GM18526 (cell line): ENCODE measurements around the gene PML.

Source experiments
- POLR2A ChIP-seq: IDR thresholded peaks from 3 replicates; pipeline ENCODE4 v1.6.1; 2011; ENCODE audit not compliant: insufficient read length; ENCODE audit errors: extremely low read depth

Gene PML

DNA sequence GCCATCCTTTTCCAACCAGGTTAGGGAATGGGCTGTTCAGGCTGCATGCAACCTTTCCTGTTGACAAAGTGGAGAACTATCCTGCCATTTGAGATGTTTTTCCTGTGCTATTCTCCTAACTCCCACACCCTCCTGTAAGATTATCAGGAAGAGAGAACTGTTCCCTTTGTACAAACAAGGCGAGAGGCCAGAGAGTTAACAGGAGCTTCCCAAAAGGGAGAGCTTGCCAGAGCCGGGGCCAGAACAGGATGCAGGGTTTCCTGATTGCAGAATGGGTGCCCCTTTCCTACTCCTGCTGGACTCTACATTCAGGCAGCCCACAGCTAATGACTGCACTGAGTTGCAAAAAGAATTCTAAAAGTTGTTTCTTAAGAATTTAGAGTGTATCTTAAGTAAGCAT, 17.1 kb downstream of the PML start:
- no peak for TF ChIP-seq POLR2A

DNA sequence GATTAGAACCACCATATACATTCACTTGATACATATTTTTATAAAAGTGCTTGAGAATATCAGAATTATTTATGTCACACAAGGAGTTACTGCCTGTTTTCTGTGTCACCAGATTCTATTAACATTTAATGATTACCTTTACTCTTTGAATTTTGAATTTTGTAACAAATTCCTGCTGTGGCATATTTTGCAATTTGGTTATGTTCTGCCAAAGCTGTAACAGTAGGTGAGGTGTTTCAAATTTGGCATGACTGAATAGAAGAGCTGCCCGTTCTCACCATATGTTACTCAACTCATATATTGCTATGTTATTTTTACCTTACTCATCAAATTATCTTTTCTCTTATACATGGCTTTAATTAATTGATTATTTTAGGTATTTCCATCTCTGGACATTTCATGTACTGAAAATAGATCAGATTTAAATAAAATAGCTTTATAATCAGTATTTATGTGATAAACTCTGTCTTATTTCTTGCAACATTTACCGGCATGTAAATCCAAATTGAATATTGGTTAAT, 18.9 kb downstream of the PML start:
- TF ChIP-seq POLR2A, result no peak

DNA sequence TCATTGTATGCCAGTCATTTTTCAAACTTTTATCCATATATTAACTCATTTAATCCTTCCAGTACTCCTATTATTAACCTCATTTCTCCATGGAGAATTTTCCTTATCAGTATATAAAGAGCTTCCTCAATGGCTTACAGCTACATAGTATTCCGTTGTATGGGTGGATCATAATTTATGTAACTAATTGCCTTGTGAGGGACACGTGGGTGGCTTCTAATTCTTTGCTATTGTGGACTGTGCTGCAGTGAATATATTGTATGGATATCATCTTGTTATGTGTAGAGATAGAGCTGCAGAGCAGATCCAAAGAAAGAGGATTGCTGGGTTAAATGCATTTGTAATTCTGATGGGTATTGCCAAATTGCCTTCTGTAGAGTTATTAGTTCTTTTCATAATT, 25.2 kb downstream of the PML start:
- no peak for TF ChIP-seq POLR2A

DNA sequence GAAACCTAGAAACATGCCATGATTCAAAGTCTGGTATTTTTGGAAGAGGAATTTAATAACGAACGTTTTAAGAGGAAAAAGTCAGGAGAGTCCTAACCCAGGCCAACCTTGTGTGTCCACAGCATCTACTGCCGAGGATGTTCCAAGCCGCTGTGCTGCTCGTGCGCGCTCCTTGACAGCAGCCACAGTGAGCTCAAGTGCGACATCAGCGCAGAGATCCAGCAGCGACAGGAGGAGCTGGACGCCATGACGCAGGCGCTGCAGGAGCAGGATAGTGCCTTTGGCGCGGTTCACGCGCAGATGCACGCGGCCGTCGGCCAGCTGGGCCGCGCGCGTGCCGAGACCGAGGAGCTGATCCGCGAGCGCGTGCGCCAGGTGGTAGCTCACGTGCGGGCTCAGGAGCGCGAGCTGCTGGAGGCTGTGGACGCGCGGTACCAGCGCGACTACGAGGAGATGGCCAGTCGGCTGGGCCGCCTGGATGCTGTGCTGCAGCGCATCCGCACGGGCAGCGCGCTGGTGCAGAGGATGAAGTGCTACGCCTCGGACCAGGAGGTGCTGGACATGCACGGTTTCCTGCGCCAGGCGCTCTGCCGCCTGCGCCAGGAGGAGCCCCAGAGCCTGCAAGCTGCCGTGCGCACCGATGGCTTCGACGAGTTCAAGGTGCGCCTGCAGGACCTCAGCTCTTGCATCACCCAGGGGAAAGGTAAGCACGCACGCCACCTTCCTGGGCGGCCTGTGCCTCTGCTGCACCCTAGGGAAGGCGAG, 28.4 kb downstream of the PML start:
- TF ChIP-seq POLR2A, result no peak

DNA sequence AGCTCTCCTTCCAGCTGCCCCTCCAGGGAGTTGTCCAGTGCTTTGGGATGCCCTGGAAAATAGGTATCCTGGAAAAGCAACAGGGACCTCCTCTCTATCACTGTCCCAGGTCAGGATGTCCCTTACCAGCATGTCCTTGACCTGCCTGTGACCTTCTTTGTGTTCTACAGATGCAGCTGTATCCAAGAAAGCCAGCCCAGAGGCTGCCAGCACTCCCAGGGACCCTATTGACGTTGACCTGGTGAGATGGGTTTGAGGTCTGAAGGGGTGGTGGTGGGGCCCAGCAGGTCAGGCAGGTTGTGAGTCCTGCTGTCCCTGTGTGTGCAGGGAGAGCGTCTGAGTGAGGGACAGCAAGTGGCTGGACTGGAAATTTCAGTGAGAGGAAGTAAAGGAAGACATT, 30.2 kb downstream of the PML start:
- TF ChIP-seq POLR2A, result no peak

DNA sequence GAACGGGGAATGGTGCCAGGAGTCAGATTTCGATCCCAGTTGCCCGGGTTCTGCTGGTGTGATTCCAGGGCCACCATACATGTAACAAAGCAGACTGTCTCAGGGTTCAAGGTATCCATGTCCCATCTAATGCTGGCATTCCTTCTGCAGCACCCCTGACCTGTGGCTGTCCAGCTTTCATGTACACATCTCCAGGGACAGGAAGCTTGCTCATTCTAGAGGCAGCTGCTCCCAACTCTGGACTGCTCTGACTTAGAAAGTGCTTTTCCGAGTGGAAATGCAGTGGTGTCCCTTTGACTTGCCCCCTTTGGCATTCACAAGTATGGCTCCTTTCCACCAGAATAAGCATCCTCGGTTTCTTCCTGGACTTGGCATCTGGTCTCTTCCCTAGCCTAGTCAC, 30.9 kb downstream of the PML start:
- TF ChIP-seq POLR2A, result no peak

DNA sequence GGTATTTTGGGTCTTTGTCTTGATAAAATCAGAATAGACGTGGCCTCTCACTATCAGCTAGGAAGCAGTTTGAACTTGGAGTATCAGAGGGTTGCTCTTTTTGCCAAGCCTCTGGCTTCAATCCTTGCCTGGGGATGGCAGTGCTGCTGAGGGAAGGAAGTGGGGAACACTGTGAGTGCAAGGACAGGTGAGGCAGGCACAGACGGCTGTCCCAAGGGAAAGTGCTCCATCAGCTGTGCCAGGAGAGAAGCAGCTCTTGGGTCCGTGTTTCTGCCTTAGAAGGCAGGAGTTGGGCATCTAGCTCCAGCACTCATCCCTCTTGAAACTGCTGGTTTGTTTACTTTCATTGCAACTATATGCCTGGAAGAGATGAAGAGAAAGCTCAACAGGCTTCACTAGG, 33.2 kb downstream of the PML start:
- TF ChIP-seq POLR2A, result no peak

DNA sequence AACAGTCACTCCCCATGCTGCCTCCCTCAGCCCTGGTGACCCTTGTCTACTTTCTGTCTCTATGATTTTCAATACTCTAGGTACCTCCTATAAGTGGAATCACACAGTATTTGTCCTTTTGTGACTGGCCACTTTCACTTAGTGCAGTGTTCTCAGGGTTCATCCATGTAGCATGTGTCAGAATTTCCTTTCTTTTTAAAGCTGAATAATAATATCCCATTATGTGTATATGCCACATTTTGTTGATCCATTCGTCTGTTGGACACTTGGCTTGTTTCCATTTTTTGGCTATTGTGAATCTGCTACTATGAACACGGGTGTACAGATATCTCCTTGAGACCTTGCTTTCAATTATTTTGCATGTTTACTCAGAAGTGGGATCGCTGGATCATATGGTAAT, 34.1 kb downstream of the PML start:
- no peak for TF ChIP-seq POLR2A

DNA sequence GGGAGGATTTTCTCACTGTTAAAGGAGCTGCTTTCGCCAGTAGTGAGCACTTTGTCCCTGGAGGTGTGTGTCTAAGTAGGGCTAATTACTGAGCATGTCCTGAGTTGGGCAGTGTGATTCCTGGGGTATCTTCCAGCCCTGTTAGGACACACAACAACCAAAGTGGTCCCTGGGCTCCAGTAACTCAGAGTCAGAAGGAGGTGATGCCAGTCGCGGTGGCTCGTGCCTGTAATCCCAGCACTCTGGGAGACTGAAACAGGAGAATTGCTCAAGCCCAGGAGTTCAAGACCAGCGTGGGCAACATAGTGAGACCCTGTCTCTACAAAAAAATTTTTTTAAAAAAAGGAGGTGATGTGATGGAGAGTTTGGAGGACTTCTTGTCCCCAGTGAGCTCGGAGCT, 37.5 kb downstream of the PML start:
- no peak for TF ChIP-seq POLR2A

DNA sequence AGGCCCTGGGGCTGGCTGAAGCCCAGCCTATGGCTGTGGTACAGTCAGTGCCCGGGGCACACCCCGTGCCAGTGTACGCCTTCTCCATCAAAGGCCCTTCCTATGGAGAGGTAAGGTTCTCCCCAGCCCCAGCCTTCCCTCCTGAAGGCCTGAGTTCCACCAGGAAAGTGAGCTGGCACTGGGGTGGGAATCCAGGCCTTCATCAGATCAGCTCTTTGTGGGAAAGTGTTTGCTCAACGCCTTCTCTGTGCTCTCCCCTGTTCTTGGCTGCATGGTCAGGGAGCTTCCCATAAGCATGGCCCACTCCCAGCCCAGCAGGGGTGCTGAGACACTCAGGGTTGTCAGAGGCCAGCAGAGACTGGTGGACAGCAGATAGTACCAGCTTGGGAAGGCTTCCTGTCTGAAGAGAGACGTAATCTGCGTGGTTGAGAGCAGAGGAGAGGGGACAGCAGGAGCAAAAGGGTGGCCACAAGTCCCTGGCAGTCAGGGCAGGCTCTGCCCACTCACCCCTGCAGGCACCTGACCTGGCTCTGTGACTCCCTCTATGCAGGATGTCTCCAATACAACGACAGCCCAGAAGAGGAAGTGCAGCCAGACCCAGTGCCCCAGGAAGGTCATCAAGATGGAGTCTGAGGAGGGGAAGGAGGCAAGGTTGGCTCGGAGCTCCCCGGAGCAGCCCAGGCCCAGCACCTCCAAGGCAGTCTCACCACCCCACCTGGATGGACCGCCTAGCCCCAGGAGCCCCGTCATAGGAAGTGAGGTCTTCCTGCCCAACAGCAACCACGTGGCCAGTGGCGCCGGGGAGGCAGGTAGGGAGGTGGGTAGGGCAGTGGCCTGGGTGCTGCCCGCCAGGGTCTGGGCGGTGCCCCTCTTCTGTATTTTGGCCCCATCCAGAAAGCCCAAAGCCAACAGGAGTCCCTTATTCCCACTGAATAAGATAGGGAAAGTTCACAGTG, 38.4 kb downstream of the PML start:
- TF ChIP-seq POLR2A, result no peak

DNA sequence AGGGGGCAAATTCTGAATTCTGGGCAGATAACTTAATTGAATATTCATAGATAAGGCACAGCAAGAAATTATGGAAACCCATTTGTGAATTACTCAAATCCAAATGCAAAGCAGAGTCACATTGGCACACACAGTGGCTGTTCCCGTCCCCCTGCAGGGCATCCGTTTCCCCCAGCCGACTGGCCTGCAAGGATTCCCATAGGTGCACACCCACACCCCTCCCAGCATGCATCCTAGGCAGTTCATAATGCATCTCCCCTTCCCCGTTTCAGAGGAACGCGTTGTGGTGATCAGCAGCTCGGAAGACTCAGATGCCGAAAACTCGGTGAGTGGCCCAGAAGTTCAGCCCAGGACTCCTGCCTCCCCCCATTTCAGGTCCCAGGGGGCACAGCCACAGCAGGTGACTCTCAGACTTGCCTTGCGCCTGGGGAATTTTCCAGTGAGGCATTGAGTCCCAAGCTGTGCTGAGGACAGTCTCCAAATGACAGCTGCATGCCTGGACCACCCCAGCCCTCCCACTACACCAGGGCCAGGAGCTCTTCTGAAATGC, 39.8 kb downstream of the PML start:
- TF ChIP-seq POLR2A, result no peak

DNA sequence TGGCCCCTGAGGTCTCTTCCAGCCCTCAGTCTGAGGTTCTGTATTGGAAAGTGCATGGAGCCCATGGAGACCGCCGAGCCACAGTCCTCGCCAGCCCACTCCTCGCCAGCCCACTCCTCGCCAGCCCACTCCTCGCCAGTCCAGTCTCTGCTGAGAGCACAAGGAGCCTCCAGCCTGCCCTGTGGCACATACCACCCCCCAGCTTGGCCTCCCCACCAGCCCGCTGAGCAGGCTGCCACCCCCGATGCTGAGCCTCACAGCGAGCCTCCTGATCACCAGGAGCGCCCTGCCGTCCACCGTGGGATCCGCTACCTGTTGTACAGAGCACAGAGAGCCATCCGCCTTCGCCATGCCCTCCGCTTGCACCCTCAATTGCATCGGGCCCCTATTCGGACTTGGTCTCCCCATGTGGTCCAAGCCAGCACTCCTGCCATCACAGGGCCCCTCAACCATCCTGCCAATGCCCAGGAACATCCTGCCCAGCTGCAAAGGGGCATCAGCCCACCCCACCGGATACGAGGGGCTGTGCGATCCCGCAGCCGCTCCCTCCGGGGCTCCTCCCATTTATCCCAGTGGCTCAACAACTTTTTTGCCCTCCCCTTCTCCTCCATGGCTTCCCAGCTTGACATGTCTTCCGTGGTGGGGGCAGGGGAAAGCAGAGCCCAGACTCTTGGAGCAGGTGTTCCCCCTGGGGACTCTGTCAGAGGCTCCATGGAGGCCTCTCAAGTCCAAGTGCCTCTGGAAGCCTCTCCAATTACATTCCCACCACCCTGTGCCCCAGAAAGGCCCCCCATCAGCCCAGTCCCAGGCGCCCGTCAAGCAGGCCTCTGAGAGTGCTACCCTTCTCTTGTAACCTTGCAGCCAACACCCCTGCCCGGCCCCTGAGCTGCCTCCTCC, 40.9 kb downstream of the PML start:
- TF ChIP-seq POLR2A, result no peak

DNA sequence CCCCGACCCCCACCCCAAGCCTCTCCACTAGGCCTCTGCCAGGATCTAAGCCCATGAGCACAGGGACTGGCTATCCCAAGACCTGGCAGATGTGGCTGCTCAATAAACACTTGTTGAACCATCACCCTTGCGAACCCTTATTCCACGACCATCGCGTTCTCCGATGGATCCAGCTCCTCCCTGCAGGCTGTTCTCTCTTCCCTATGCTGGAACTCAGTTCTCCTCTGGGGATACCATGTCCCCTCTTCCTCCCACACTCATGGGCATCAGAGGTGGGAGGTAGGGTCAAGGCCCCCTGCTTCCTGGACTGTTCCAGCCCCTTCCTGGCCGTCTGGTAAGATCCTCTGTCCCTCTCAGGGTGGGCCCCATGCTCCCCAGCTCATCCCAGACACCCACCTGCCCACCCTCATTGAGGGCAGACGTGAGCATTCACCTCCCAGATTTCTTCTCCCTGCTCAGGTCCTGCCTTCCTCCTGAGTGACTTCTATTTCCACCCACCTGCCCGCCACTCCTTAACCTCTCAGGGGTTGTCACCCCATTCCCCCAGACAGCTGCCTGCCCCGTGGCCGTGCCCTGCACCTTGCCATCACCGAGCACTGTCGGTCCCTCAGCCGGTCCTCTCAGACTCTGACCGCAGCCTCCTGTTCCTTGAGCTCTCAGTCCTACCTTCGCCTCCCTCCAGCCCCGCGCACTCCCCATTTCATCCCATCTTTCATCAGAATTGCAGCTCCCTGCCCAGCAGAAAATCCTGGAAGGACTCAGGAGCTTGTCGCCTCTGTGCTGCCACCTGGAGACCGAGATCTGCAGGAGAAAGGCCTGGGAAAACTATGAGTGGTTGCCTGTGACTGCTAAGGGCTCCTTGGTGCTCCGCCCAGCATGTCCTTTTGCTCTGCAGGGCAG, 42.0 kb downstream of the PML start:
- TF ChIP-seq POLR2A, result no peak
